Erythroblast (primary cell): ENCODE results near the gene MS4A5.

ENCODE experiments used
- DNase-seq, 2 experiments: peaks; one replicate each; lab custom pipeline; 2025; lab: John Stamatoyannopoulos, UW
- GATA1 ChIP-seq: IDR thresholded peaks from 2 replicates; pipeline ENCODE4 v1.6.1; 2011; ENCODE audit warnings: low read depth, mild to moderate bottlenecking, control low read depth, low read length, moderate library complexity
- POLR2A ChIP-seq: IDR thresholded peaks from 2 replicates; pipeline ENCODE4 v1.6.1; 2011; ENCODE audit warnings: mild to moderate bottlenecking, low read length

MS4A5 gene

GRCh38 chr11:60429272-60429671, at the start of gene MS4A5:
Gene MS4A5, plus strand, starts transcription at chr11:60429572. Its CDS starts 103 bp downstream, at chr11:60429675.
- TF ChIP-seq GATA1 (no peak), POLR2A (no peak)
- no peak for DNase-seq

- no peak for DNase-seq
- no peak for TF ChIP-seq GATA1
- TF ChIP-seq POLR2A = no peak
Observed at GRCh38 chr11:60389279-60389910, 40.0 kb upstream of the MS4A5 start.

- no peak for TF ChIP-seq POLR2A
Observed at GRCh38 chr11:60390419-60390818, 39.0 kb upstream of the MS4A5 start.

GRCh38 chr11:60392361-60392760, 37.0 kb upstream of the MS4A5 start:
- DNase-seq = no peak
- TF ChIP-seq POLR2A (no peak), GATA1 (no peak)

More at GRCh38 chr11:60390419-60390818, 39.0 kb upstream of the MS4A5 start:
- DNase-seq = no peak

GRCh38 chr11:60393016-60393415, 36.4 kb upstream of the MS4A5 start:
- TF ChIP-seq POLR2A = no peak
- TF ChIP-seq GATA1 = no peak

GRCh38 chr11:60394666-60395380, 34.5 kb upstream of the MS4A5 start:
- DNase-seq = no peak
- no peak for TF ChIP-seq GATA1
- TF ChIP-seq POLR2A = no peak

More at GRCh38 chr11:60393016-60393415, 36.4 kb upstream of the MS4A5 start:
- DNase-seq = no peak

GRCh38 chr11:60396382-60396781, 33.0 kb upstream of the MS4A5 start, which contains the start of gene MS4A14:
Gene MS4A14, plus strand, starts transcription at chr11:60396459. Its CDS starts 120 bp downstream, at chr11:60396579.
- TF ChIP-seq GATA1 = no peak
- TF ChIP-seq POLR2A = no peak
- DNase-seq = no peak

GRCh38 chr11:60396799-60397198, 32.6 kb upstream of the MS4A5 start:
- no peak for TF ChIP-seq GATA1
- no peak for TF ChIP-seq POLR2A
- no peak for DNase-seq

- no peak for DNase-seq
- no peak for TF ChIP-seq GATA1
- TF ChIP-seq POLR2A = no peak
Observed at GRCh38 chr11:60420015-60420414, 9.4 kb upstream of the MS4A5 start.

GRCh38 chr11:60422609-60423008, 6.8 kb upstream of the MS4A5 start:
- TF ChIP-seq POLR2A (no peak), GATA1 (no peak)
- no peak for DNase-seq

GRCh38 chr11:60428517-60428916, 855 bp upstream of the MS4A5 start:
- no peak for DNase-seq
- no peak for TF ChIP-seq GATA1
- no peak for TF ChIP-seq POLR2A

GRCh38 chr11:60431251-60431650, 1.9 kb downstream of the MS4A5 start:
- TF ChIP-seq POLR2A (no peak), GATA1 (no peak)
- DNase-seq = no peak

GRCh38 chr11:60433401-60433800, 4.0 kb downstream of the MS4A5 start:
- no peak for DNase-seq

GRCh38 chr11:60447070-60447469, 17.7 kb downstream of the MS4A5 start:
- no peak for DNase-seq
- TF ChIP-seq POLR2A = no peak
- TF ChIP-seq GATA1 = no peak

More at GRCh38 chr11:60433401-60433800, 4.0 kb downstream of the MS4A5 start:
- TF ChIP-seq GATA1 = no peak
- no peak for TF ChIP-seq POLR2A
